Activated gamma-delta T cell treated with anti-CD3 and anti-CD28 coated beads, Interleukin-2, amount 50 U/mL, for 16 hours (primary cell): Measurements from ENCODE around the gene A1BG.

ENCODE experiments used
- DNase-seq: peaks from one replicate; pipeline ENCODE4 v3.0.0-alpha.2; 2020; ENCODE audit warnings: low read depth

Gene A1BG

GRCh38 chr19:58296104-58296503 is 57.2 kb downstream of the A1BG start:
- no peak for DNase-seq
